ENCODE measurements around the gene SH3BP2.
"Not testable (repeated sequence)": the region's sequence is repeated elsewhere in the genome, so short reads cannot be mapped to it uniquely, and the experiment has no call there.

Gene SH3BP2

GRCh38 chr4:2763511-2763967 lies 29.3 kb upstream of the SH3BP2 start:
- no peak for DNase-seq

- DNase-seq = no peak
These were observed 26.9 kb upstream of the SH3BP2 start for GRCh38 chr4:2765832-2766526.

GRCh38 chr4:2767046-2767704 lies 25.7 kb upstream of the SH3BP2 start:
- DNase-seq = no peak

GRCh38 chr4:2767705-2768074 lies 25.2 kb upstream of the SH3BP2 start:
- DNase-seq = no peak

- DNase-seq = no peak
These were observed 24.8 kb upstream of the SH3BP2 start for GRCh38 chr4:2768124-2768523.

GRCh38 chr4:2768921-2769336 lies 24.0 kb upstream of the SH3BP2 start:
- no peak for DNase-seq

- no peak for DNase-seq
These were observed 21.6 kb upstream of the SH3BP2 start for GRCh38 chr4:2771264-2771663.

GRCh38 chr4:2780643-2781042 lies 12.2 kb upstream of the SH3BP2 start:
- DNase-seq = not testable (repeated sequence)

- DNase-seq = no peak
These were observed 11.0 kb upstream of the SH3BP2 start for GRCh38 chr4:2781911-2782310.

- DNase-seq = no peak
These were observed 9.1 kb upstream of the SH3BP2 start for GRCh38 chr4:2783790-2784189.

- no peak for DNase-seq
These were observed 7.3 kb upstream of the SH3BP2 start for GRCh38 chr4:2785613-2786012.

- no peak for DNase-seq
These were observed 6.7 kb upstream of the SH3BP2 start for GRCh38 chr4:2786152-2786671.

GRCh38 chr4:2786794-2787229 lies 6.1 kb upstream of the SH3BP2 start:
- no peak for DNase-seq

GRCh38 chr4:2787230-2788100 lies 5.4 kb upstream of the SH3BP2 start:
- no peak for DNase-seq

GRCh38 chr4:2788101-2788500 lies 4.8 kb upstream of the SH3BP2 start:
- no peak for DNase-seq

- no peak for DNase-seq
These were observed 4.3 kb upstream of the SH3BP2 start for GRCh38 chr4:2788532-2789103.

GRCh38 chr4:2789351-2789750 lies 3.5 kb upstream of the SH3BP2 start:
- DNase-seq = no peak

GRCh38 chr4:2789793-2790582 lies 2.9 kb upstream of the SH3BP2 start:
- DNase-seq = no peak

GRCh38 chr4:2790583-2791517 lies 2.0 kb upstream of the SH3BP2 start:
- no peak for DNase-seq

GRCh38 chr4:2791518-2792395 lies 1.1 kb upstream of the SH3BP2 start:
- DNase-seq = no peak
